GM12878 (cell line): ENCODE results near the gene IL22RA2. TPM values are rescaled to one million over a fixed set of nuclear protein-coding genes. Genes with fewer than 3 reads are reported as not detected.

Experiments
- ATAC-seq: fragments of 200-7000 bp; cut with Tn5 transposase; 3 replicates; pipeline ENCODE4 v1.9.1; 2020; ENCODE audit warnings: mild to moderate bottlenecking, moderate library complexity
- BruUV-seq: library from RNA; stranded (reverse); fragments of 400-500 nt; replicated peaks from 2 replicates; lab custom pipeline; 2021; lab: Mats Ljungman, UMichigan
- CTCF ChIA-PET: fragments of 300-600 bp; sonication (Branson Sonifier 250); formaldehyde crosslinking; extraction: SDS; loops from one replicate; lab custom pipeline; 2021; ENCODE audit warnings: inconsistent platforms; lab: Yijun Ruan, JAX
- POLR2A ChIA-PET: fragments of 350-600 bp; formaldehyde crosslinking; extraction: SDS; loops from one replicate; lab custom pipeline; 2021; ENCODE audit warnings: inconsistent platforms; lab: Charles Lee
- RAD21 ChIA-PET: fragments of 300-600 bp; sonication (Branson Sonifier 250); formaldehyde crosslinking; loops from one replicate; lab custom pipeline; 2023; ENCODE audit warnings: antibody characterized with exemption; ENCODE audit not compliant: unreplicated experiment; lab: Charles Lee
- SMC1A ChIA-PET: fragments of 300-600 bp; sonication (Branson Sonifier 250); formaldehyde crosslinking; loops from one replicate; lab custom pipeline; 2023; ENCODE audit not compliant: unreplicated experiment, uncharacterized antibody; lab: Charles Lee
- DNase-seq: peaks from one replicate; pipeline ENCODE4 v3.0.0-alpha.2; 2011; ENCODE audit warnings: low read depth, low spot score
- FAIRE-seq: peaks from 3 replicates; lab custom pipeline; 2011; peaks lifted over from hg19 to GRCh38; lab: Jason Lieb, UNC
- H2AFZ ChIP-seq: 2 replicates; pipeline ENCODE4 v1.6.0; 2011; ENCODE audit warnings: low read depth, low read length, control low read depth; ENCODE audit not compliant: control insufficient read depth
- H3K27ac ChIP-seq: 2 replicates; pipeline ENCODE4 v1.5.1; 2011; ENCODE audit warnings: control low read depth; ENCODE audit not compliant: control insufficient read depth, insufficient read depth
- H3K27me3 ChIP-seq, 2 experiments: replicated peaks in 1 of 2; 2 replicates each; pipeline versions ENCODE4 v1.6.0 to v1.6.1; 2011; ENCODE audit warnings: low read length in 1 of 2; ENCODE audit not compliant: control insufficient read depth in 2 of 2, insufficient read depth in 2 of 2
- H3K36me3 ChIP-seq, 2 experiments: 2 replicates each; pipeline ENCODE4 v1.5.1; 2011; ENCODE audit warnings: low read length in 1 of 2; ENCODE audit not compliant: control insufficient read depth in 2 of 2, insufficient read depth in 2 of 2
- H3K4me1 ChIP-seq: 2 replicates; pipeline ENCODE4 v1.6.1; 2011; ENCODE audit warnings: mild to moderate bottlenecking, low read length, moderate library complexity, mixed read lengths; ENCODE audit not compliant: control insufficient read depth, insufficient read depth
- H3K4me2 ChIP-seq: 2 replicates; pipeline ENCODE4 v1.6.0; 2011; ENCODE audit warnings: control low read depth; ENCODE audit not compliant: control insufficient read depth, insufficient read depth
- H3K4me3 ChIP-seq: fragments of 200-600 bp; sonication (generic); 2 replicates; pipeline ENCODE4 v1.5.1; 2016
- H3K79me2 ChIP-seq: 2 replicates; pipeline ENCODE4 v1.6.0; 2011; ENCODE audit warnings: low read length; ENCODE audit not compliant: control insufficient read depth, insufficient read depth
- H3K9ac ChIP-seq: 2 replicates; pipeline ENCODE4 v1.8.0; 2011; ENCODE audit warnings: low read length, control low read depth, mixed read lengths; ENCODE audit not compliant: control insufficient read depth, insufficient read depth
- H3K9me3 ChIP-seq: replicated peaks from 3 replicates; pipeline ENCODE4 v1.5.1; 2011; ENCODE audit warnings: mild to moderate bottlenecking, low read length; ENCODE audit not compliant: control insufficient read depth, insufficient read depth
- H4K20me1 ChIP-seq: 2 replicates; pipeline ENCODE4 v1.6.0; 2011; ENCODE audit not compliant: control insufficient read depth, insufficient read depth
- DPF2 ChIP-seq: fragments of 450-650 bp; IDR thresholded peaks from 2 replicates; pipeline ENCODE4 v1.6.1; 2017; ENCODE audit warnings: mild to moderate bottlenecking
- ESRRA ChIP-seq: IDR thresholded peaks from 2 replicates; pipeline ENCODE4 v1.6.1; 2012; ENCODE audit warnings: mild to moderate bottlenecking, low read length, improper control_type of control experiment
- EZH2 ChIP-seq: IDR thresholded peaks from 2 replicates; pipeline ENCODE4 v1.6.1; 2012; ENCODE audit warnings: low read depth, mild to moderate bottlenecking, control low read depth, inconsistent platforms, low read length, borderline replicate concordance; ENCODE audit not compliant: control insufficient read depth
- MEF2A ChIP-seq: IDR thresholded peaks from 2 replicates; pipeline ENCODE4 v1.6.1; 2011; ENCODE audit warnings: low read depth, mild to moderate bottlenecking, low read length, moderate library complexity; ENCODE audit not compliant: insufficient read depth
- PAX8 ChIP-seq: fragments of 450-650 bp; IDR thresholded peaks from 2 replicates; pipeline ENCODE4 v1.6.1; 2017; ENCODE audit warnings: mild to moderate bottlenecking, moderate library complexity
- RCOR1 ChIP-seq: conservative IDR thresholded peaks from 2 replicates; pipeline ENCODE4 v1.6.1; 2012; ENCODE audit warnings: low read depth, low read length, improper control_type of control experiment
- RUNX3 ChIP-seq: IDR thresholded peaks from 2 replicates; pipeline ENCODE4 v1.6.1; 2012; ENCODE audit warnings: low read length, inconsistent platforms
- SMC3 ChIP-seq: IDR thresholded peaks from 2 replicates; pipeline ENCODE4 v1.6.1; 2011; ENCODE audit warnings: low read length, improper control_type of control experiment, borderline replicate concordance
- TCF3 ChIP-seq: IDR thresholded peaks from 2 replicates; pipeline ENCODE4 v1.6.1; 2012; ENCODE audit warnings: low read depth, mild to moderate bottlenecking, low read length, borderline replicate concordance; ENCODE audit not compliant: insufficient read depth
- YBX1 ChIP-seq: fragments of 450-650 bp; IDR thresholded peaks from 2 replicates; pipeline ENCODE4 v1.6.1; 2016; ENCODE audit warnings: antibody characterized with exemption
- YY1 ChIP-seq: IDR thresholded peaks from 2 replicates; pipeline ENCODE4 v1.6.1; 2011; ENCODE audit warnings: low read depth, mild to moderate bottlenecking, low read length
- WGBS: methylation state at CpG from one replicate; pipeline ENCODE4 v1.1.6; 2016; ENCODE audit warnings: low lambda C conversion rate; ENCODE audit not compliant: insufficient replicate concordance, insufficient coverage; ENCODE audit errors: missing lambda C conversion rate; 5-methylcytosine and 5-hydroxymethylcytosine counted together
- in situ Hi-C: fragments of 300-500 bp; cut with MboI; formaldehyde crosslinking; loops from 9 replicates; pipeline ENCODE4 v1.14.3; 2018; ENCODE audit warnings: mixed read lengths
- intact Hi-C: fragments of 100-400 bp; cut with micrococcal nuclease; formaldehyde crosslinking; loops from one replicate; pipeline ENCODE4 v1.14.2; 2022; ENCODE audit not compliant: unreplicated experiment
- polyA plus RNA-seq, 11 experiments: library from polyadenylated mRNA; depleted of rRNA in 4 of 11; unstranded in 6 of 11; stranded (reverse) in 5 of 11; fragments of >200 nt; fragmentation: Nextera tagmentation in 4 of 11; fragmentation: Illumina TruSeq in 1 of 11; extraction: Ambion mirVana in 4 of 11; extraction: Trizol in 1 of 11; gene quantifications; 1 replicate in 1 of 11; 2 replicates in 10 of 11; pipeline versions ENCODE4 v1.2.1 to v1.2.3, GENCODE V29; 2011 to 2016; ENCODE audit warnings: inconsistent platforms in 2 of 11, missing spikeins in 2 of 11, low read depth in 1 of 11
- total RNA-seq, 4 experiments: library from RNA; depleted of rRNA in 3 of 4; stranded (reverse); fragments of >200 nt in 3 of 4; fragmentation: Illumina TruSeq in 1 of 4; extraction: Trizol in 1 of 4; gene quantifications; 2 replicates each; pipeline versions ENCODE4 v1.2.1 to v1.2.3, GENCODE V29; 2013 to 2021
- TF ChIP-seq, protein P1 (sequence below): fragments of 450-650 bp; IDR thresholded peaks from 2 replicates; pipeline ENCODE4 v1.6.1; 2014; ENCODE audit warnings: mild to moderate bottlenecking
- TF ChIP-seq, protein P2 (sequence below): IDR thresholded peaks from 2 replicates; pipeline ENCODE4 v1.6.1; 2011; ENCODE audit warnings: borderline replicate concordance, low read depth, mild to moderate bottlenecking, moderate library complexity, low read length; ENCODE audit not compliant: insufficient read depth, poor library complexity, severe bottlenecking
- TF ChIP-seq, protein P3 (sequence below): IDR thresholded peaks from 2 replicates; pipeline ENCODE4 v1.6.1; 2012; ENCODE audit warnings: low read depth, low read length, improper control_type of control experiment
- TF ChIP-seq, protein P4 (sequence below): fragments of 450-650 bp; IDR thresholded peaks from 2 replicates; pipeline ENCODE4 v1.6.1; 2017; ENCODE audit warnings: low read depth, mild to moderate bottlenecking, moderate library complexity
- TF ChIP-seq, protein P5 (sequence below): IDR thresholded peaks from 2 replicates; pipeline ENCODE4 v1.6.1; 2011; ENCODE audit warnings: low read depth, low read length, improper control_type of control experiment, borderline replicate concordance

IL22RA2 gene
- total and polyA plus RNA-seq, 10 of the 15 experiments (the other 5 are each of a cell fraction or from before 2014, with no cell fraction given), result 0.05 to 0.22 (median 0.09) TPM; not detected in 3

DNA sequence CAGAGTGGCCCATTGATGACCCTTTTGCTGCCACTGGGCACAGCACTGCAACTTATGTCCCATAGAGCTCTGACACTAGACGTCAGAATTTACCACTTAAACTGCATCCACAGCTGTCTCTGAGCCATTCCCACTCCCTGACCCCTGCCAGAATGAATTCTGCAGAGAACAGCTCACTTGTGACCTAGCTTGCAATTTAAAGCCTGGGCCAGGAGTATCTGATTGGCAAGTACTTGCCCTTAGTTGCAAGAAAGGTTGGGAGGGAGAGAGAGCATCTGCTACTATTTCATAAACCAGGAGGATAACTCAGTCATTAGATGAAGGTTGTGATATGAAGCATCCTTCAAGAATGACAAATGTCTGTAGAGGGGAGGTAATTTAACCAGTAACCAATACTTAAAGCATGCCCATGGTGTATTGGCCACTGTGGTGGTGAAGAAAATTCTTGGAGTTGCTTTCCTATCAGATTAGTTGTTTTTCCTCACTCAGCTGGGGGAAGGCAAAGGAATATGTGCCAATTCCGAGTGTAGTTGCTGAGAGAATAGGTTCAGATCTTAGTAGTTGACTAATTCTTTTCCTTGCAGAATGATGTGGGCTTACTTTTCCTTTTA is 46.5 kb downstream of the IL22RA2 start:
- no peaks in the 10 kb centered on the region for H3K36me3 ChIP-seq
- no peaks in the 10 kb centered on the region for H4K20me1 ChIP-seq
- in situ Hi-C loops, result no loop called here
- RAD21 ChIA-PET, result interaction anchor here (1.2 kb wide), 1 partner anchor 40 kb away, joined by 3 read pairs; no protein-coding TSS in a partner anchor
- no peaks in the 10 kb centered on the region for H3K79me2 ChIP-seq
- SMC1A ChIA-PET, result interaction anchor here (2.0 kb wide), 1 partner anchor 13 kb away, joined by 4 read pairs; no protein-coding TSS in a partner anchor
- POLR2A ChIA-PET, result no interaction called here
- ATAC-seq (no peak), FAIRE-seq (no peak)
- H2AFZ ChIP-seq, result no peak overlapping the region
- H3K27me3 ChIP-seq, result no peaks in the 10 kb centered on the region
- no peak overlapping the region for H3K4me2 ChIP-seq
- no peak overlapping the region for H3K9ac ChIP-seq
- WGBS, result 93% methylated on average over 2 of the region's 2 CpGs
- peaks cover 18% of the 10 kb centered on the region for H3K4me1 ChIP-seq
- no peak for TF ChIP-seq PAX8
- TF ChIP-seq, protein P1, sequence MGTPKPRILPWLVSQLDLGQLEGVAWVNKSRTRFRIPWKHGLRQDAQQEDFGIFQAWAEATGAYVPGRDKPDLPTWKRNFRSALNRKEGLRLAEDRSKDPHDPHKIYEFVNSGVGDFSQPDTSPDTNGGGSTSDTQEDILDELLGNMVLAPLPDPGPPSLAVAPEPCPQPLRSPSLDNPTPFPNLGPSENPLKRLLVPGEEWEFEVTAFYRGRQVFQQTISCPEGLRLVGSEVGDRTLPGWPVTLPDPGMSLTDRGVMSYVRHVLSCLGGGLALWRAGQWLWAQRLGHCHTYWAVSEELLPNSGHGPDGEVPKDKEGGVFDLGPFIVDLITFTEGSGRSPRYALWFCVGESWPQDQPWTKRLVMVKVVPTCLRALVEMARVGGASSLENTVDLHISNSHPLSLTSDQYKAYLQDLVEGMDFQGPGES, result no peak
- TF ChIP-seq RUNX3, result no peak
- no peak for TF ChIP-seq MEF2A
- no peak for TF ChIP-seq ESRRA
- TF ChIP-seq RCOR1, result no peak
- TF ChIP-seq, protein P2, sequence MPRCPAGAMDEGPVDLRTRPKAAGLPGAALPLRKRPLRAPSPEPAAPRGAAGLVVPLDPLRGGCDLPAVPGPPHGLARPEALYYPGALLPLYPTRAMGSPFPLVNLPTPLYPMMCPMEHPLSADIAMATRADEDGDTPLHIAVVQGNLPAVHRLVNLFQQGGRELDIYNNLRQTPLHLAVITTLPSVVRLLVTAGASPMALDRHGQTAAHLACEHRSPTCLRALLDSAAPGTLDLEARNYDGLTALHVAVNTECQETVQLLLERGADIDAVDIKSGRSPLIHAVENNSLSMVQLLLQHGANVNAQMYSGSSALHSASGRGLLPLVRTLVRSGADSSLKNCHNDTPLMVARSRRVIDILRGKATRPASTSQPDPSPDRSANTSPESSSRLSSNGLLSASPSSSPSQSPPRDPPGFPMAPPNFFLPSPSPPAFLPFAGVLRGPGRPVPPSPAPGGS, result no peak
- no peak for TF ChIP-seq TCF3
- no peak for TF ChIP-seq YBX1
- no peak for TF ChIP-seq EZH2
- no peak for TF ChIP-seq SMC3
- TF ChIP-seq, protein P3, sequence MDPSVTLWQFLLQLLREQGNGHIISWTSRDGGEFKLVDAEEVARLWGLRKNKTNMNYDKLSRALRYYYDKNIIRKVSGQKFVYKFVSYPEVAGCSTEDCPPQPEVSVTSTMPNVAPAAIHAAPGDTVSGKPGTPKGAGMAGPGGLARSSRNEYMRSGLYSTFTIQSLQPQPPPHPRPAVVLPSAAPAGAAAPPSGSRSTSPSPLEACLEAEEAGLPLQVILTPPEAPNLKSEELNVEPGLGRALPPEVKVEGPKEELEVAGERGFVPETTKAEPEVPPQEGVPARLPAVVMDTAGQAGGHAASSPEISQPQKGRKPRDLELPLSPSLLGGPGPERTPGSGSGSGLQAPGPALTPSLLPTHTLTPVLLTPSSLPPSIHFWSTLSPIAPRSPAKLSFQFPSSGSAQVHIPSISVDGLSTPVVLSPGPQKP, result no peak
- TF ChIP-seq, protein P4, sequence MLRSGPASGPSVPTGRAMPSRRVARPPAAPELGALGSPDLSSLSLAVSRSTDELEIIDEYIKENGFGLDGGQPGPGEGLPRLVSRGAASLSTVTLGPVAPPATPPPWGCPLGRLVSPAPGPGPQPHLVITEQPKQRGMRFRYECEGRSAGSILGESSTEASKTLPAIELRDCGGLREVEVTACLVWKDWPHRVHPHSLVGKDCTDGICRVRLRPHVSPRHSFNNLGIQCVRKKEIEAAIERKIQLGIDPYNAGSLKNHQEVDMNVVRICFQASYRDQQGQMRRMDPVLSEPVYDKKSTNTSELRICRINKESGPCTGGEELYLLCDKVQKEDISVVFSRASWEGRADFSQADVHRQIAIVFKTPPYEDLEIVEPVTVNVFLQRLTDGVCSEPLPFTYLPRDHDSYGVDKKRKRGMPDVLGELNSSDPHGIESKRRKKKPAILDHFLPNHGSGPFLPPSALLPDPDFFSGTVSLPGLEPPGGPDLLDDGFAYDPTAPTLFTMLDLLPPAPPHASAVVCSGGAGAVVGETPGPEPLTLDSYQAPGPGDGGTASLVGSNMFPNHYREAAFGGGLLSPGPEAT, result no peak
- no peak for TF ChIP-seq YY1
- TF ChIP-seq, protein P5, sequence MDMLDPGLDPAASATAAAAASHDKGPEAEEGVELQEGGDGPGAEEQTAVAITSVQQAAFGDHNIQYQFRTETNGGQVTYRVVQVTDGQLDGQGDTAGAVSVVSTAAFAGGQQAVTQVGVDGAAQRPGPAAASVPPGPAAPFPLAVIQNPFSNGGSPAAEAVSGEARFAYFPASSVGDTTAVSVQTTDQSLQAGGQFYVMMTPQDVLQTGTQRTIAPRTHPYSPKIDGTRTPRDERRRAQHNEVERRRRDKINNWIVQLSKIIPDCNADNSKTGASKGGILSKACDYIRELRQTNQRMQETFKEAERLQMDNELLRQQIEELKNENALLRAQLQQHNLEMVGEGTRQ, result no peak
- no peak for TF ChIP-seq DPF2
- TF ChIP-seq, all 136 proteins: peak for 0
- Histone ChIP-seq H3K4me3 (no peak overlapping the region), H3K27ac (no peak overlapping the region), H3K9me3 (peaks cover 2% of the 10 kb centered on the region; the same call in 2 of the 3 replicates)
- DNase-seq, result no peak
- intact Hi-C loops, result no loop called here
- BruUV-seq, result no TSS peak
- CTCF ChIA-PET, result interaction anchor here (0.5 to 1.2 kb wide), 2 partner anchors 17 to 46 kb away, joined by 3 to 4 read pairs; no protein-coding TSS in a partner anchor
